Mucosa of descending colon (tissue), 3 donors: ENCODE measurements around the gene KLK10. TPM values are rescaled to one million over a fixed set of nuclear protein-coding genes. Genes with fewer than 3 reads are reported as not detected.

ENCODE experiments used
- ATAC-seq: fragments of 200-7000 bp; cut with Tn5 transposase; one replicate; pipeline ENCODE4 v1.9.1; 2020; ENCODE audit warnings: mild to moderate bottlenecking, moderate library complexity
- DNase-seq, 3 donors: peaks; one replicate each; pipeline ENCODE4 v3.0.0-alpha.2; 2020
- H3K36me3 ChIP-seq: fragments of 200-600 bp; one replicate; pipeline ENCODE4 v1.8.0; 2021; ENCODE audit warnings: low read depth, mild to moderate bottlenecking
- H3K4me1 ChIP-seq: fragments of 200-600 bp; one replicate; pipeline ENCODE4 v1.8.0; 2021; ENCODE audit warnings: low read depth, mild to moderate bottlenecking
- H3K4me3 ChIP-seq: fragments of 200-600 bp; one replicate; pipeline ENCODE4 v1.8.0; 2021; ENCODE audit warnings: mild to moderate bottlenecking
- H3K9me3 ChIP-seq: fragments of 200-600 bp; one replicate; pipeline ENCODE4 v1.8.0; 2021; ENCODE audit warnings: mild to moderate bottlenecking
- intact Hi-C, 2 donors: fragments of 100-400 bp; cut with DNase I in 1 of 2; cut with micrococcal nuclease in 1 of 2; formaldehyde crosslinking; loops; one replicate each; pipeline versions ENCODE4 v1.11.0 to v1.11.1; 2022; cut with DNase I, micrococcal nuclease
- total RNA-seq, 3 donors: library from RNA; stranded (reverse); fragmentation: NEBNext Ultra II Directional in 2 of 3; extraction: Animal tissue kit (Norgen Biotek cat#: 25700) in 2 of 3; gene quantifications; one replicate each; pipeline versions ENCODE4 v1.2.1 to v1.2.4, GENCODE V29; 2021 to 2023
- TF ChIP-seq, protein P1 (sequence below): fragments of 200-600 bp; IDR thresholded peaks from one replicate; pipeline ENCODE4 v1.8.0; 2022; ENCODE audit warnings: antibody characterized with exemption, mild to moderate bottlenecking
- donor health status: DM: no; HTN: no; CAD: no; lungs with moderate emphysema.
- donor health status: DM: no; HTN: no; CAD: no.
- donor health status: DM: no; HTN: yes; CAD: no.

KLK10 gene
- total RNA-seq, 3 donors from 2014 or later = 0.58 to 0.93 (median 0.76) TPM

GRCh38 chr19:51014242-51014641 is 5.3 kb downstream of the KLK10 start:
- ATAC-seq (no peak), DNase-seq (no peak)
- Histone ChIP-seq H3K4me1 (peaks cover 3% of the 10 kb centered on the region), H3K36me3 (no peaks in the 10 kb centered on the region), H3K9me3 (no peaks in the 10 kb centered on the region), H3K4me3 (no peak overlapping the region)
- intact Hi-C loops = no loop called here
- TF ChIP-seq, protein P1, sequence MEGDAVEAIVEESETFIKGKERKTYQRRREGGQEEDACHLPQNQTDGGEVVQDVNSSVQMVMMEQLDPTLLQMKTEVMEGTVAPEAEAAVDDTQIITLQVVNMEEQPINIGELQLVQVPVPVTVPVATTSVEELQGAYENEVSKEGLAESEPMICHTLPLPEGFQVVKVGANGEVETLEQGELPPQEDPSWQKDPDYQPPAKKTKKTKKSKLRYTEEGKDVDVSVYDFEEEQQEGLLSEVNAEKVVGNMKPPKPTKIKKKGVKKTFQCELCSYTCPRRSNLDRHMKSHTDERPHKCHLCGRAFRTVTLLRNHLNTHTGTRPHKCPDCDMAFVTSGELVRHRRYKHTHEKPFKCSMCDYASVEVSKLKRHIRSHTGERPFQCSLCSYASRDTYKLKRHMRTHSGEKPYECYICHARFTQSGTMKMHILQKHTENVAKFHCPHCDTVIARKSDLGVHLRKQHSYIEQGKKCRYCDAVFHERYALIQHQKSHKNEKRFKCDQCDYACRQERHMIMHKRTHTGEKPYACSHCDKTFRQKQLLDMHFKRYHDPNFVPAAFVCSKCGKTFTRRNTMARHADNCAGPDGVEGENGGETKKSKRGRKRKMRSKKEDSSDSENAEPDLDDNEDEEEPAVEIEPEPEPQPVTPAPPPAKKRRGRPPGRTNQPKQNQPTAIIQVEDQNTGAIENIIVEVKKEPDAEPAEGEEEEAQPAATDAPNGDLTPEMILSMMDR = no peak

- intact Hi-C loops = no loop called here
- TF ChIP-seq, protein P1 = no peak
- no peaks in the 10 kb centered on the region for H3K9me3 ChIP-seq
- DNase-seq (no peak), ATAC-seq (no peak)
- no peak overlapping the region for H3K4me3 ChIP-seq
- no peaks in the 10 kb centered on the region for H3K36me3 ChIP-seq
- no peaks in the 10 kb centered on the region for H3K4me1 ChIP-seq
These were observed 6.8 kb downstream of the KLK10 start for GRCh38 chr19:51012661-51013190.

- TF ChIP-seq, protein P1 = no peak
- ATAC-seq = no peak
- Histone ChIP-seq H3K4me1 (no peaks in the 10 kb centered on the region), H3K4me3 (no peak overlapping the region), H3K9me3 (no peaks in the 10 kb centered on the region), H3K36me3 (no peaks in the 10 kb centered on the region)
- DNase-seq = no peak
- intact Hi-C loops = no loop called here
These were observed 9.3 kb downstream of the KLK10 start for GRCh38 chr19:51010066-51010795.

DNA sequence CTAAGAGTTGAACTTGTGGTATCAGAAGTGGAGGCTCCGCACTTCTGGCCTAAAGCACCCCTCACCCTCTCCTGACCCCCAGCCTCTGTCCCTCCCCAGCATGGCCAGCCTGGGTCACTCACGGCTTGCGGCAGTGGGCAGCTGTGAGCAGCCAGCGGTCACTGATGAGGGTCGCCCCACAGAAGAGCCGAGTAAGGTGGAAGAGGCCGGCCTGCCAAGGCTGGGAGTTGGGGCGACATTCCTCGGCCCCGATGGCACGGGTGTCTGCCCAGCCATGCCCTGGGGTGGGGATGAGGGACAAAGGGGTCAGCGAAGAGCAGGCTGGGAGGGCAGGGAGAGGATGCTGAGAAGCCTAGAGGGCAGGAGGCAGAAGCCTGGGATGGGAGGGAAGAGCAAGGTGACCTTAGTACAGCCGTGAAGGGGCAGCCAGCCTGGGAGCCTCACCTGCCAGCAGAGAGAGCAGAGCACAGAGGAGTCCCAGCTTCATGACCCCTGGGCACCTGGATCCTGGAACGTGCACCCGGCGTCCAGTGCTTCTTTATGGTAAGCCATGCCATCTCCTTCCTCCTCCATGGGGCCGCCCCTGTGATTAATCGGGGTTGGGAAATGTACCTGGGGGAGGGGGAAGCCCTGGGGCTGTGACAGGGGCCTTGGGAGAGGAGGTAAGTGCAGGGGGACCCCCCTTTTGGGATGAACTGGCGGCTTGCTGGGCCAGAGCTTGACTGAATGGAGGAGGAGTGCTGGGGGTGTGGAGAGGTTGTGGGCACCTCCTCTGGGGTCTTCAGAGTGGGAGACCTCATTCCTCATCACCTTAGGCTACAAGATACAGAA is 10.2 kb downstream of the KLK10 start:
- H3K4me1 ChIP-seq = no peaks in the 10 kb centered on the region
- H3K9me3 ChIP-seq = no peaks in the 10 kb centered on the region
- H3K36me3 ChIP-seq = no peaks in the 10 kb centered on the region
- no peak for DNase-seq
- intact Hi-C loops = no loop called here
- no peak for ATAC-seq
- TF ChIP-seq, protein P1 = no peak
- no peak overlapping the region for H3K4me3 ChIP-seq

GRCh38 chr19:51007488-51007887 is 12.0 kb downstream of the KLK10 start:
- H3K9me3 ChIP-seq = no peaks in the 10 kb centered on the region
- no peak overlapping the region for H3K4me3 ChIP-seq
- ATAC-seq (no peak), DNase-seq (no peak)
- TF ChIP-seq, protein P1 = no peak
- no peaks in the 10 kb centered on the region for H3K36me3 ChIP-seq
- no peaks in the 10 kb centered on the region for H3K4me1 ChIP-seq
- intact Hi-C loops = no loop called here
